Measurements from ENCODE around the gene LRRTM4. TPM values are rescaled to one million over a fixed set of nuclear protein-coding genes. Genes with fewer than 3 reads are reported as not detected.

LRRTM4 gene
- total and polyA plus RNA-seq, 10 of the 15 experiments (the other 5 are each of a cell fraction or from before 2014, with no cell fraction given), result 0.01 to 1.0 TPM; not detected in 8

DNA sequence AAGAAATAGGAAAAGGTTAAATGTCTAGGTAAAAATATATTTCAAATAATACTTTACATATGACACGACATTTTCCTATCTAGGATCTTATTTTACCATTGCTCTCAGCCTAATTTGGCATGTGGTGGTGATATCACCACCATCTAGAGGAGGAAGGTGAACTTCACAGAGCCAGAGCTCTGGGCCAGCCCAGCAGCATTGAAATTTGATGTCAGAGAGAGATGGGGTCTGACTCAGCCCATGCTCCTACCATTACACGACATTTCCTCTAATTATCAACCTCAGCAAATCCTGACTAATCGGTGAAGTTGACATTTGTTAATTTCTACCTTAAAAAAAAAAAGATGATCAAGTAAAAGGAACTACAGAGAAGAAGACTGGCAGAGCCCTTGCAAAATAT, 42.3 kb downstream of the LRRTM4 start (continued):
- no peak for TF ChIP-seq NFIC (IDR thresholded peaks at IDR 0.05; ENCODE audit: low read depth, low read length)
- no peak for TF ChIP-seq YY1 (IDR thresholded peaks at IDR 0.05; ENCODE audit: low read depth, low read length)
- no peak for TF ChIP-seq ZBED1 (IDR thresholded peaks at IDR 0.05; ENCODE audit: borderline replicate concordance)

DNA sequence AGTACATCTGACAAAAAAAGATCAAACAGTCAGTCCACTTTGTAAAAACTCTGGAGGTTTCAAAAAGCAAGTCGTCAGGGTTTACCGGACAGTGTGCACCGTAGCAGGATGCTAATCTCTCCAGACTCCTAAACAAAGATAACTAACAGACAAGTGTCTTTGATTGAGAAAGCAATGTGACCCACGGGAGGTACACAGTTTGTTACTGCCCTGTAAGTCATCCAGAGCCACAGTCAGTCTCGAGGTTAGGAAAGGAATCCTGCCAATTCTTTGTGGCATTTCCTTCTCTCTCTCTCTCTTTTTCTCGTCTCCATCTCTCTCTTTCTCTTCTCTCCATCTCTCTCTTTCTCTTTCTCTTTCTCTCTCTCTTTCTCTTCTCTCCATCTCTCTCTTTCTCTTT, 42.8 kb downstream of the LRRTM4 start:
- WGBS (ENCODE audit: insufficient coverage, insufficient replicate concordance, low lambda C conversion rate, missing lambda C conversion rate), result 11% methylated on average over 6 of the region's 6 CpGs

More for the DNA sequence above, 42.8 kb downstream of the LRRTM4 start:
- H3K4me2 ChIP-seq (ENCODE audit: control insufficient read depth, insufficient read depth), result no peak overlapping the region
- CTCF ChIA-PET, result no interaction called here
- POLR2A ChIA-PET, result no interaction called here
- DNase-seq (ENCODE audit: low read depth, low spot score), result no peak
- FAIRE-seq, result no peak
- H3K9me3 ChIP-seq (replicated peaks; ENCODE audit: control insufficient read depth, insufficient read depth, low read length), result no peaks in the 10 kb centered on the region
- no peaks in the 10 kb centered on the region for H3K79me2 ChIP-seq (ENCODE audit: control insufficient read depth, insufficient read depth, low read length)
- H2AFZ ChIP-seq (ENCODE audit: control insufficient read depth, low read depth, low read length), result no peak overlapping the region
- H3K4me3 ChIP-seq, result no peak overlapping the region
- no peaks in the 10 kb centered on the region for H3K36me3 ChIP-seq (ENCODE audit: control insufficient read depth in 2 of 2, insufficient read depth in 2 of 2, low read length in 1 of 2)
- H3K27me3 ChIP-seq (replicated peaks in 1 of 2; ENCODE audit: control insufficient read depth in 2 of 2, insufficient read depth in 2 of 2, low read length in 1 of 2), result no peaks in the 10 kb centered on the region
- SMC1A ChIA-PET (ENCODE audit: uncharacterized antibody, unreplicated experiment), result interaction anchor here (1.0 kb wide), 1 partner anchor 29 kb away, joined by 3 read pairs; no protein-coding TSS in a partner anchor
- BruUV-seq (replicated peaks), result no TSS peak
- in situ Hi-C loops (cut with MboI), result no loop called here
- intact Hi-C loops (cut with micrococcal nuclease; ENCODE audit: unreplicated experiment), result no loop called here
- H3K27ac ChIP-seq (ENCODE audit: control insufficient read depth, insufficient read depth), result no peak overlapping the region
- RAD21 ChIA-PET (ENCODE audit: unreplicated experiment), result no interaction called here
- no peak overlapping the region for H3K9ac ChIP-seq (ENCODE audit: control insufficient read depth, insufficient read depth, low read length)
- ATAC-seq, result no peak
- H3K4me1 ChIP-seq (ENCODE audit: control insufficient read depth, insufficient read depth, low read length), result no peaks in the 10 kb centered on the region
- TF ChIP-seq HDAC6 (IDR thresholded peaks at IDR 0.05; ENCODE audit: unreplicated experiment), result no peak
- no peak for TF ChIP-seq CHD4 (IDR thresholded peaks at IDR 0.05)
- no peak for TF ChIP-seq PAX8 (IDR thresholded peaks at IDR 0.05)
- TF ChIP-seq POU2F2 (IDR thresholded peaks at IDR 0.05; ENCODE audit: borderline replicate concordance, low read depth, low read length), result no peak
- TF ChIP-seq SUZ12 (IDR thresholded peaks at IDR 0.05; ENCODE audit: unreplicated experiment), result no peak
- TF ChIP-seq, protein P1, sequence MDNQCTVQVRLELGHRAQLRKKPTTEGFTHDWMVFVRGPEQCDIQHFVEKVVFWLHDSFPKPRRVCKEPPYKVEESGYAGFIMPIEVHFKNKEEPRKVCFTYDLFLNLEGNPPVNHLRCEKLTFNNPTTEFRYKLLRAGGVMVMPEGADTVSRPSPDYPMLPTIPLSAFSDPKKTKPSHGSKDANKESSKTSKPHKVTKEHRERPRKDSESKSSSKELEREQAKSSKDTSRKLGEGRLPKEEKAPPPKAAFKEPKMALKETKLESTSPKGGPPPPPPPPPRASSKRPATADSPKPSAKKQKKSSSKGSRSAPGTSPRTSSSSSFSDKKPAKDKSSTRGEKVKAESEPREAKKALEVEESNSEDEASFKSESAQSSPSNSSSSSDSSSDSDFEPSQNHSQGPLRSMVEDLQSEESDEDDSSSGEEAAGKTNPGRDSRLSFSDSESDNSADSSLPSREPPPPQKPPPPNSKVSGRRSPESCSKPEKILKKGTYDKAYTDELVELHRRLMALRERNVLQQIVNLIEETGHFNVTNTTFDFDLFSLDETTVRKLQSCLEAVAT (IDR thresholded peaks at IDR 0.05), result no peak
- TF ChIP-seq CHD2 (IDR thresholded peaks at IDR 0.05; ENCODE audit: borderline replicate concordance, low read depth, low read length), result no peak
- no peak for TF ChIP-seq SPI1 (IDR thresholded peaks at IDR 0.05; ENCODE audit: borderline replicate concordance, insufficient read depth, low read depth, low read length)
- no peak for TF ChIP-seq YY1 (IDR thresholded peaks at IDR 0.05; ENCODE audit: low read depth, low read length)
- no peak for TF ChIP-seq MXI1 (IDR thresholded peaks at IDR 0.05; ENCODE audit: low read depth, low read length)
- TF ChIP-seq SMAD5 (IDR thresholded peaks at IDR 0.05; ENCODE audit: low read depth), result no peak
- TF ChIP-seq KAT2A (conservative IDR thresholded peaks at IDR 0.05; ENCODE audit: control insufficient read depth, low read depth, low read length), result no peak
- TF ChIP-seq ZSCAN29 (IDR thresholded peaks at IDR 0.05), result no peak
- no peak for TF ChIP-seq ZNF622 (IDR thresholded peaks at IDR 0.05)
- TF ChIP-seq TARDBP (IDR thresholded peaks at IDR 0.05; ENCODE audit: borderline replicate concordance), result no peak
- no peak for TF ChIP-seq NRF1 (conservative IDR thresholded peaks at IDR 0.05; ENCODE audit: low read depth, low read length)
- TF ChIP-seq, protein P2, sequence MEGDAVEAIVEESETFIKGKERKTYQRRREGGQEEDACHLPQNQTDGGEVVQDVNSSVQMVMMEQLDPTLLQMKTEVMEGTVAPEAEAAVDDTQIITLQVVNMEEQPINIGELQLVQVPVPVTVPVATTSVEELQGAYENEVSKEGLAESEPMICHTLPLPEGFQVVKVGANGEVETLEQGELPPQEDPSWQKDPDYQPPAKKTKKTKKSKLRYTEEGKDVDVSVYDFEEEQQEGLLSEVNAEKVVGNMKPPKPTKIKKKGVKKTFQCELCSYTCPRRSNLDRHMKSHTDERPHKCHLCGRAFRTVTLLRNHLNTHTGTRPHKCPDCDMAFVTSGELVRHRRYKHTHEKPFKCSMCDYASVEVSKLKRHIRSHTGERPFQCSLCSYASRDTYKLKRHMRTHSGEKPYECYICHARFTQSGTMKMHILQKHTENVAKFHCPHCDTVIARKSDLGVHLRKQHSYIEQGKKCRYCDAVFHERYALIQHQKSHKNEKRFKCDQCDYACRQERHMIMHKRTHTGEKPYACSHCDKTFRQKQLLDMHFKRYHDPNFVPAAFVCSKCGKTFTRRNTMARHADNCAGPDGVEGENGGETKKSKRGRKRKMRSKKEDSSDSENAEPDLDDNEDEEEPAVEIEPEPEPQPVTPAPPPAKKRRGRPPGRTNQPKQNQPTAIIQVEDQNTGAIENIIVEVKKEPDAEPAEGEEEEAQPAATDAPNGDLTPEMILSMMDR (IDR thresholded peaks at IDR 0.05 in 2 of 3, conservative IDR thresholded peaks at IDR 0.05 in 1 of 3; ENCODE audit: control insufficient read depth in 2 of 3, extremely low read depth in 1 of 3, insufficient read depth in 1 of 3, low read depth in 3 of 3, low read length in 3 of 3), result no peak
- no peak for TF ChIP-seq NFYA (IDR thresholded peaks at IDR 0.05; ENCODE audit: borderline replicate concordance, low read depth, low read length)
- TF ChIP-seq EED (IDR thresholded peaks at IDR 0.05; ENCODE audit: low read depth), result no peak
- no peaks in the 10 kb centered on the region for H4K20me1 ChIP-seq (ENCODE audit: control insufficient read depth, insufficient read depth)

Measured in GM12878 (cell line).